MM.1S (cell line): Measurements from ENCODE around the gene DPP6.

Experiments used
- EZH2 ChIP-seq: fragments of 300-600 bp; sonication (generic); optimal IDR thresholded peaks from 2 replicates; pipeline ENCODE3; 2017; ENCODE audit warnings: low read depth, mild to moderate bottlenecking, antibody characterized with exemption, low read length, mixed read lengths
- EZH2phosphoT487 ChIP-seq: fragments of 300-600 bp; sonication (generic); IDR thresholded peaks from 2 replicates; pipeline ENCODE4 v1.6.1; 2018; ENCODE audit warnings: antibody characterized with exemption, low read length
- TF ChIP-seq, protein P1 (sequence below): fragments of 300-600 bp; sonication (generic); IDR thresholded peaks from 2 replicates; pipeline ENCODE4 v1.5.1; 2016; ENCODE audit warnings: antibody characterized with exemption, low read length, mixed read lengths

DNA sequence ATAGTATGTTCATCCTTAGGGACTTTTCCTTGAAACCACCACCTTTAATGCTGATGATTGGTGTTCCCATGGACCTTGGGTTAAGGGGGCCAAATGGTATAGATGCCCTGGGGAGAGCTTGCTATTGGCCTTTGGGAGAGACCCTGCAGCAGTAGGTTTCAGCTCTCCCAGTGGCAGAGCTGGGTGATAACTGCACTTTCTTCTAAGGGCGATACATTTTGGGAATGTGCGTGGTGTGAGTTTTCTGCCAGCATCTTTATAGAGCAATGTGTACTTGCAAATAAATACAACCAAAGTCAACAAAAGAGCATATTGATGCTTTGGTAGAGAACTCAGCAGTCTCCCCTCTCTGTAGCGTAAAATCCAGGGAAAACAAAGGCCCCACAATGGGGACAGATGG is 546.7 kb downstream of the DPP6 start:
- TF ChIP-seq, protein P1, sequence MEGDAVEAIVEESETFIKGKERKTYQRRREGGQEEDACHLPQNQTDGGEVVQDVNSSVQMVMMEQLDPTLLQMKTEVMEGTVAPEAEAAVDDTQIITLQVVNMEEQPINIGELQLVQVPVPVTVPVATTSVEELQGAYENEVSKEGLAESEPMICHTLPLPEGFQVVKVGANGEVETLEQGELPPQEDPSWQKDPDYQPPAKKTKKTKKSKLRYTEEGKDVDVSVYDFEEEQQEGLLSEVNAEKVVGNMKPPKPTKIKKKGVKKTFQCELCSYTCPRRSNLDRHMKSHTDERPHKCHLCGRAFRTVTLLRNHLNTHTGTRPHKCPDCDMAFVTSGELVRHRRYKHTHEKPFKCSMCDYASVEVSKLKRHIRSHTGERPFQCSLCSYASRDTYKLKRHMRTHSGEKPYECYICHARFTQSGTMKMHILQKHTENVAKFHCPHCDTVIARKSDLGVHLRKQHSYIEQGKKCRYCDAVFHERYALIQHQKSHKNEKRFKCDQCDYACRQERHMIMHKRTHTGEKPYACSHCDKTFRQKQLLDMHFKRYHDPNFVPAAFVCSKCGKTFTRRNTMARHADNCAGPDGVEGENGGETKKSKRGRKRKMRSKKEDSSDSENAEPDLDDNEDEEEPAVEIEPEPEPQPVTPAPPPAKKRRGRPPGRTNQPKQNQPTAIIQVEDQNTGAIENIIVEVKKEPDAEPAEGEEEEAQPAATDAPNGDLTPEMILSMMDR = no peak
- TF ChIP-seq EZH2phosphoT487 = no peak
- no peak for TF ChIP-seq EZH2
